HepG2 (cell line): ENCODE measurements around the gene EIF4A3. TPM values are rescaled to one million over a fixed set of nuclear protein-coding genes. Genes with fewer than 3 reads are reported as not detected.
A peak's percentile ranks its signal among the peaks of the same experiment; 100 is the strongest.

Source experiments
- FOXO1 ChIP-seq: sonication (generic); formaldehyde crosslinking; IDR thresholded peaks from 2 replicates; pipeline ENCODE4 v1.4.0; 2020; ENCODE audit warnings: missing genetic modification reagents
- GPN1 ChIP-seq: sonication (generic); formaldehyde crosslinking; IDR thresholded peaks from 2 replicates; pipeline ENCODE4 v1.5.1; 2020; ENCODE audit warnings: missing genetic modification reagents, borderline replicate concordance
- HNRNPLL ChIP-seq: fragments of 200-400 bp; formaldehyde crosslinking; IDR thresholded peaks from 2 replicates; pipeline ENCODE4 v1.6.1; 2017; ENCODE audit warnings: mild to moderate bottlenecking, low read depth, low read length; ENCODE audit not compliant: poor library complexity, severe bottlenecking
- KAT2B ChIP-seq: fragments of 150-350 bp; IDR thresholded peaks from 2 replicates; pipeline ENCODE4 v1.6.1; 2014; ENCODE audit warnings: low read depth, low read length, borderline replicate concordance
- MTF2 ChIP-seq: sonication (generic); formaldehyde crosslinking; IDR thresholded peaks from 2 replicates; pipeline ENCODE4 v1.5.0; 2020; ENCODE audit warnings: missing genetic modification reagents, borderline replicate concordance
- MYNN ChIP-seq: sonication (generic); formaldehyde crosslinking; IDR thresholded peaks from 2 replicates; pipeline ENCODE4 v1.4.0; 2020; ENCODE audit warnings: mild to moderate bottlenecking, low read depth, missing genetic modification reagents
- MZF1 ChIP-seq: sonication (generic); formaldehyde crosslinking; IDR thresholded peaks from 2 replicates; pipeline ENCODE4 v1.8.1; 2023; ENCODE audit warnings: mild to moderate bottlenecking, missing genetic modification reagents, borderline replicate concordance
- PHB2 ChIP-seq: fragments of 450-650 bp; IDR thresholded peaks from 2 replicates; pipeline ENCODE4 v1.6.1; 2018; ENCODE audit not compliant: partially characterized antibody
- PRPF4 ChIP-seq: fragments of 200-400 bp; formaldehyde crosslinking; IDR thresholded peaks from 2 replicates; pipeline ENCODE4 v1.6.1; 2016; ENCODE audit warnings: low read length, low read depth; ENCODE audit not compliant: poor library complexity, severe bottlenecking
- SPEN ChIP-seq: sonication (generic); formaldehyde crosslinking; IDR thresholded peaks from 2 replicates; pipeline ENCODE4 v1.5.1; 2020; ENCODE audit warnings: low read depth, mild to moderate bottlenecking, missing genetic modification reagents
- TEAD2 ChIP-seq: sonication (generic); formaldehyde crosslinking; IDR thresholded peaks from 2 replicates; pipeline ENCODE4 v1.9.0; 2021; ENCODE audit warnings: missing genetic modification reagents
- YY1 ChIP-seq: IDR thresholded peaks from 2 replicates; pipeline ENCODE4 v1.6.1; 2011; ENCODE audit warnings: low read length, low read depth, moderate library complexity, mild to moderate bottlenecking; ENCODE audit not compliant: insufficient read depth, insufficient replicate concordance
- ZNF160 ChIP-seq: sonication (generic); formaldehyde crosslinking; IDR thresholded peaks from 2 replicates; pipeline ENCODE4 v1.8.0; 2022; ENCODE audit warnings: mild to moderate bottlenecking, inconsistent platforms, missing genetic modification reagents
- ZNF564 ChIP-seq: sonication (generic); formaldehyde crosslinking; IDR thresholded peaks from 2 replicates; pipeline ENCODE4 v1.8.1; 2023; ENCODE audit warnings: mild to moderate bottlenecking, missing genetic modification reagents
- ZNF607 ChIP-seq: sonication (generic); formaldehyde crosslinking; IDR thresholded peaks from 2 replicates; pipeline ENCODE4 v1.5.1; 2020; ENCODE audit warnings: missing genetic modification reagents, mild to moderate bottlenecking, borderline replicate concordance
- ZNF891 ChIP-seq: sonication (generic); formaldehyde crosslinking; IDR thresholded peaks from 2 replicates; pipeline ENCODE4 v1.5.0; 2020; ENCODE audit warnings: mild to moderate bottlenecking, missing genetic modification reagents
- polyA plus RNA-seq, 8 experiments: library from polyadenylated mRNA; depleted of rRNA in 3 of 8; stranded (reverse) in 7 of 8; unstranded in 1 of 8; fragments of >200 nt; fragmentation: Illumina TruSeq in 4 of 8; extraction: Trizol in 4 of 8; gene quantifications; 2 replicates each; pipeline versions ENCODE4 v1.2.1 to v1.2.3, GENCODE V29; 2011 to 2016; ENCODE audit warnings: low read depth in 4 of 8, missing spikeins in 1 of 8, mixed read lengths in 1 of 8; ENCODE audit not compliant: insufficient read depth in 1 of 8
- total RNA-seq, 5 experiments: library from RNA; depleted of rRNA; stranded (reverse); fragments of >200 nt; fragmentation: Illumina TruSeq; extraction: Trizol; gene quantifications; 2 replicates each; pipeline ENCODE4 v1.2.3, GENCODE V29; 2016; ENCODE audit warnings: low read depth in 1 of 5
- TF ChIP-seq, protein P1 (sequence below): sonication (generic); formaldehyde crosslinking; IDR thresholded peaks from 2 replicates; pipeline ENCODE4 v1.4.0; 2020; ENCODE audit warnings: missing genetic modification reagents, borderline replicate concordance
- TF ChIP-seq, protein P2 (sequence below): IDR thresholded peaks from 2 replicates; pipeline ENCODE4 v1.6.1; 2012; ENCODE audit warnings: low read depth, low read length, improper control_type of control experiment
- TF ChIP-seq, protein P3 (sequence below): IDR thresholded peaks from 2 replicates; pipeline ENCODE4 v1.6.1; 2018; ENCODE audit warnings: missing genetic modification reagents, mild to moderate bottlenecking, missing compliant biosample characterization
- TF ChIP-seq, protein P4 (sequence below): IDR thresholded peaks from 2 replicates; pipeline ENCODE4 v1.6.1; 2016; ENCODE audit warnings: low read depth

Gene EIF4A3
- total and polyA plus RNA-seq, 2 of the 13 experiments (the other 11 are each of a cell fraction or from before 2014, with no cell fraction given): 145 to 187 TPM

DNA sequence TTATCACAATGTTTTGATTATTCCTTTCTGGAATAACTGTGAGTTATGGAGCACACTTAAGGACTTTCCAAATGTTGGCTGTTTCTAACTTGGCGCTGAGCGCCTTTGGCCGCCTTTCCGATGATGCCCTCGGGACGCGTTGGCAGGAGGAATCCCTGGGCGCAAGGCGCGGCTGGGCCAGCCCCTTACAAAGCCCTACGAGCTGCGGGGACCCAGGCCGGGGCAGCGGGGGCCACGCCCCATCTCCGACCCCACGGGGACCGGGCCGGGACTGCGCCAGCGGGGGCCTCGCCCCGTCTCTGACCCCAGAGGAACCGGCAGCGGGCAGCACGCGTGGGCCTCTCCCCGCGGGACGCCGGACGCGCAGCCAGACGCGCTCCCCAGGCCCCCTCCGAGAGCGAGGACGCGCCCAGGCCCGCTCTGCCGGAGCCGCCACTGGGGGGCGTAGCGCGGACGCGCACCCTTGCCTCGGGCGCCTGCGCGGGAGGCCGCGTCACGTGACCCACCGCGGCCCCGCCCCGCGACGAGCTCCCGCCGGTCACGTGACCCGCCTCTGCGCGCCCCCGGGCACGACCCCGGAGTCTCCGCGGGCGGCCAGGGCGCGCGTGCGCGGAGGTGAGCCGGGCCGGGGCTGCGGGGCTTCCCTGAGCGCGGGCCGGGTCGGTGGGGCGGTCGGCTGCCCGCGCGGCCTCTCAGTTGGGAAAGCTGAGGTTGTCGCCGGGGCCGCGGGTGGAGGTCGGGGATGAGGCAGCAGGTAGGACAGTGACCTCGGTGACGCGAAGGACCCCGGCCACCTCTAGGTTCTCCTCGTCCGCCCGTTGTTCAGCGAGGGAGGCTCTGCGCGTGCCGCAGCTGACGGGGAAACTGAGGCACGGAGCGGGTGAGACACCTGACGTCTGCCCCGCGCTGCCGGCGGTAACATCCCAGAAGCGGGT, 45.6 kb downstream of the EIF4A3 start, which contains the start of gene GAA (continued):
- peak; percentile 74 for TF ChIP-seq ZNF564 (CRISPR knock-in tag)
- TF ChIP-seq ZNF607: no peak; the same call in 1 of the 2 replicates
- peak; percentile 70 for TF ChIP-seq YY1
- TF ChIP-seq ZNF891 (CRISPR knock-in tag): no peak; the same call in 1 of the 2 replicates
- no peak for TF ChIP-seq MYNN (CRISPR knock-in tag)
- no peak for TF ChIP-seq KAT2B
- peak; percentile 69; the same call in 1 of the 2 replicates for TF ChIP-seq SPEN (CRISPR knock-in tag)
- TF ChIP-seq, protein P1, sequence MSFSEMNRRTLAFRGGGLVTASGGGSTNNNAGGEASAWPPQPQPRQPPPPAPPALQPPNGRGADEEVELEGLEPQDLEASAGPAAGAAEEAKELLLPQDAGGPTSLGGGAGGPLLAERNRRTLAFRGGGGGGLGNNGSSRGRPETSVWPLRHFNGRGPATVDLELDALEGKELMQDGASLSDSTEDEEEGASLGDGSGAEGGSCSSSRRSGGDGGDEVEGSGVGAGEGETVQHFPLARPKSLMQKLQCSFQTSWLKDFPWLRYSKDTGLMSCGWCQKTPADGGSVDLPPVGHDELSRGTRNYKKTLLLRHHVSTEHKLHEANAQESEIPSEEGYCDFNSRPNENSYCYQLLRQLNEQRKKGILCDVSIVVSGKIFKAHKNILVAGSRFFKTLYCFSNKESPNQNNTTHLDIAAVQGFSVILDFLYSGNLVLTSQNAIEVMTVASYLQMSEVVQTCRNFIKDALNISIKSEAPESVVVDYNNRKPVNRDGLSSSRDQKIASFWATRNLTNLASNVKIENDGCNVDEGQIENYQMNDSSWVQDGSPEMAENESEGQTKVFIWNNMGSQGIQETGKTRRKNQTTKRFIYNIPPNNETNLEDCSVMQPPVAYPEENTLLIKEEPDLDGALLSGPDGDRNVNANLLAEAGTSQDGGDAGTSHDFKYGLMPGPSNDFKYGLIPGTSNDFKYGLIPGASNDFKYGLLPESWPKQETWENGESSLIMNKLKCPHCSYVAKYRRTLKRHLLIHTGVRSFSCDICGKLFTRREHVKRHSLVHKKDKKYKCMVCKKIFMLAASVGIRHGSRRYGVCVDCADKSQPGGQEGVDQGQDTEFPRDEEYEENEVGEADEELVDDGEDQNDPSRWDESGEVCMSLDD: 0 out of 2 replicates have a peak, but pooled peaks have one; percentile 49
- TF ChIP-seq MZF1 (CRISPR knock-in tag): 0 out of 2 replicates have a peak, but pooled peaks have one; percentile 69
- TF ChIP-seq, protein P2, sequence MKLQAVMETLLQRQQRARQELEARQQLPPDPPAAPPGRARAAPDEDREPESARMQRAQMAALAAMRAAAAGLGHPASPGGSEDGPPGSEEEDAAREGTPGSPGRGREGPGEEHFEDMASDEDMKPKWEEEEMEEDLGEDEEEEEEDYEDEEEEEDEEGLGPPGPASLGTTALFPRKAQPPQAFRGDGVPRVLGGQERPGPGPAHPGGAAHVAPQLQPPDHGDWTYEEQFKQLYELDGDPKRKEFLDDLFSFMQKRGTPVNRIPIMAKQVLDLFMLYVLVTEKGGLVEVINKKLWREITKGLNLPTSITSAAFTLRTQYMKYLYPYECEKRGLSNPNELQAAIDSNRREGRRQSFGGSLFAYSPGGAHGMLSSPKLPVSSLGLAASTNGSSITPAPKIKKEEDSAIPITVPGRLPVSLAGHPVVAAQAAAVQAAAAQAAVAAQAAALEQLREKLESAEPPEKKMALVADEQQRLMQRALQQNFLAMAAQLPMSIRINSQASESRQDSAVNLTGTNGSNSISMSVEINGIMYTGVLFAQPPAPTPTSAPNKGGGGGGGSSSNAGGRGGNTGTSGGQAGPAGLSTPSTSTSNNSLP: no peak
- peak; percentile 65 for TF ChIP-seq HNRNPLL
- TF ChIP-seq FOXO1 (CRISPR knock-in tag): peak; percentile 36; the same call in 1 of the 2 replicates
- no peak for TF ChIP-seq PHB2
- TF ChIP-seq, protein P3, sequence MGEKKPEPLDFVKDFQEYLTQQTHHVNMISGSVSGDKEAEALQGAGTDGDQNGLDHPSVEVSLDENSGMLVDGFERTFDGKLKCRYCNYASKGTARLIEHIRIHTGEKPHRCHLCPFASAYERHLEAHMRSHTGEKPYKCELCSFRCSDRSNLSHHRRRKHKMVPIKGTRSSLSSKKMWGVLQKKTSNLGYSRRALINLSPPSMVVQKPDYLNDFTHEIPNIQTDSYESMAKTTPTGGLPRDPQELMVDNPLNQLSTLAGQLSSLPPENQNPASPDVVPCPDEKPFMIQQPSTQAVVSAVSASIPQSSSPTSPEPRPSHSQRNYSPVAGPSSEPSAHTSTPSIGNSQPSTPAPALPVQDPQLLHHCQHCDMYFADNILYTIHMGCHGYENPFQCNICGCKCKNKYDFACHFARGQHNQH: peak; percentile 28; the same call in 1 of the 2 replicates
- no peak for TF ChIP-seq PRPF4
- no peak for TF ChIP-seq TEAD2
- TF ChIP-seq ZNF160 (CRISPR knock-in tag): 0 out of 2 replicates have a peak, but pooled peaks have one; percentile 11
- TF ChIP-seq MTF2 (CRISPR knock-in tag): no peak
- TF ChIP-seq, protein P4, sequence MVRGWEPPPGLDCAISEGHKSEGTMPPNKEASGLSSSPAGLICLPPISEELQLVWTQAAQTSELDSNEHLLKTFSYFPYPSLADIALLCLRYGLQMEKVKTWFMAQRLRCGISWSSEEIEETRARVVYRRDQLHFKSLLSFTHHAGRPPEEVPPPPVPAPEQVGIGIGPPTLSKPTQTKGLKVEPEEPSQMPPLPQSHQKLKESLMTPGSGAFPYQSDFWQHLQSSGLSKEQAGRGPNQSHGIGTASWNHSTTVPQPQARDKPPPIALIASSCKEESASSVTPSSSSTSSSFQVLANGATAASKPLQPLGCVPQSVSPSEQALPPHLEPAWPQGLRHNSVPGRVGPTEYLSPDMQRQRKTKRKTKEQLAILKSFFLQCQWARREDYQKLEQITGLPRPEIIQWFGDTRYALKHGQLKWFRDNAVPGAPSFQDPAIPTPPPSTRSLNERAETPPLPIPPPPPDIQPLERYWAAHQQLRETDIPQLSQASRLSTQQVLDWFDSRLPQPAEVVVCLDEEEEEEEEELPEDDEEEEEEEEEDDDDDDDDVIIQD (CRISPR knock-in tag): no peak
- no peak; the same call in 1 of the 2 replicates for TF ChIP-seq GPN1 (CRISPR knock-in tag)
